ENCODE results near the gene LANCL3.
"Not testable (repeated sequence)": the region's sequence is repeated elsewhere in the genome, so short reads cannot be mapped to it uniquely, and the experiment has no call there.

Gene LANCL3

GRCh38 chrX:37571426-37572107 lies at the start of gene LANCL3:
Gene LANCL3 (plus strand): TSS chrX:37571661. CDS start chrX:37571871, 210 bp downstream.
- peak within 1 kb of the TSS; percentile 20 to 39 (median 27) for H3K4me3 ChIP-seq
- H3K27ac ChIP-seq = not testable (repeated sequence)

GRCh38 chrX:37523673-37524072 lies 47.8 kb upstream of the LANCL3 start:
- H3K27ac ChIP-seq, H3K4me3 ChIP-seq: not testable (repeated sequence)

GRCh38 chrX:37541991-37542390 lies 29.5 kb upstream of the LANCL3 start:
- H3K27ac ChIP-seq = no peak overlapping the region
- no peak overlapping the region for H3K4me3 ChIP-seq

- Histone ChIP-seq H3K27ac (no peak overlapping the region), H3K4me3 (no peak overlapping the region)
Observed at GRCh38 chrX:37542791-37543190, 28.7 kb upstream of the LANCL3 start.

- Histone ChIP-seq H3K4me3 (no peak overlapping the region), H3K27ac (no peak overlapping the region)
Observed at GRCh38 chrX:37543324-37543723, 28.1 kb upstream of the LANCL3 start.

- not testable (repeated sequence) for H3K4me3 ChIP-seq, H3K27ac ChIP-seq
Observed at GRCh38 chrX:37544531-37544930, 26.9 kb upstream of the LANCL3 start.

- no peak overlapping the region for H3K27ac ChIP-seq
- H3K4me3 ChIP-seq = no peak overlapping the region
Observed at GRCh38 chrX:37545066-37545465, 26.4 kb upstream of the LANCL3 start.

- H3K4me3 ChIP-seq, H3K27ac ChIP-seq: not testable (repeated sequence)
Observed at GRCh38 chrX:37549619-37550018, 21.8 kb upstream of the LANCL3 start.

GRCh38 chrX:37553476-37553875 lies 18.0 kb upstream of the LANCL3 start:
- H3K27ac ChIP-seq = no peak overlapping the region

GRCh38 chrX:37565254-37565653 lies 6.2 kb upstream of the LANCL3 start:
- not testable (repeated sequence) for H3K27ac ChIP-seq, H3K4me3 ChIP-seq

More at GRCh38 chrX:37553476-37553875, 18.0 kb upstream of the LANCL3 start:
- H3K4me3 ChIP-seq = no peak overlapping the region

GRCh38 chrX:37570349-37570748 lies 1.1 kb upstream of the LANCL3 start:
- not testable (repeated sequence) for H3K27ac ChIP-seq, H3K4me3 ChIP-seq

GRCh38 chrX:37572108-37572587 lies 687 bp downstream of the LANCL3 start:
- peak overlapping the region; percentile 20 to 39 (median 27) for H3K4me3 ChIP-seq
- H3K27ac ChIP-seq = not testable (repeated sequence)

- not testable (repeated sequence) for H3K27ac ChIP-seq, H3K4me3 ChIP-seq
Observed at GRCh38 chrX:37573121-37573520, 1.7 kb downstream of the LANCL3 start.

GRCh38 chrX:37578045-37578444 lies 6.6 kb downstream of the LANCL3 start:
- H3K27ac ChIP-seq = no peak overlapping the region
- no peak overlapping the region for H3K4me3 ChIP-seq

- Histone ChIP-seq H3K4me3 (no peak overlapping the region), H3K27ac (no peak overlapping the region)
Observed at GRCh38 chrX:37580080-37580479, 8.6 kb downstream of the LANCL3 start.

- H3K27ac ChIP-seq, H3K4me3 ChIP-seq: not testable (repeated sequence)
Observed at GRCh38 chrX:37587337-37587736, 15.9 kb downstream of the LANCL3 start.

- Histone ChIP-seq H3K4me3 (no peak overlapping the region), H3K27ac (no peak overlapping the region)
Observed at GRCh38 chrX:37590047-37590446, 18.6 kb downstream of the LANCL3 start.

- Histone ChIP-seq H3K27ac (no peak overlapping the region), H3K4me3 (no peak overlapping the region)
Observed at GRCh38 chrX:37594755-37595382, 23.4 kb downstream of the LANCL3 start.

GRCh38 chrX:37599729-37600128 lies 28.3 kb downstream of the LANCL3 start:
- H3K4me3 ChIP-seq = no peak overlapping the region
- H3K27ac ChIP-seq = no peak overlapping the region

- Histone ChIP-seq H3K27ac (no peak overlapping the region), H3K4me3 (no peak overlapping the region)
Observed at GRCh38 chrX:37603938-37604409, 32.5 kb downstream of the LANCL3 start.

- Histone ChIP-seq H3K27ac (no peak overlapping the region), H3K4me3 (no peak overlapping the region)
Observed at GRCh38 chrX:37607243-37607642, 35.8 kb downstream of the LANCL3 start.
